ENCODE results near the gene SMIM41.

DNA sequence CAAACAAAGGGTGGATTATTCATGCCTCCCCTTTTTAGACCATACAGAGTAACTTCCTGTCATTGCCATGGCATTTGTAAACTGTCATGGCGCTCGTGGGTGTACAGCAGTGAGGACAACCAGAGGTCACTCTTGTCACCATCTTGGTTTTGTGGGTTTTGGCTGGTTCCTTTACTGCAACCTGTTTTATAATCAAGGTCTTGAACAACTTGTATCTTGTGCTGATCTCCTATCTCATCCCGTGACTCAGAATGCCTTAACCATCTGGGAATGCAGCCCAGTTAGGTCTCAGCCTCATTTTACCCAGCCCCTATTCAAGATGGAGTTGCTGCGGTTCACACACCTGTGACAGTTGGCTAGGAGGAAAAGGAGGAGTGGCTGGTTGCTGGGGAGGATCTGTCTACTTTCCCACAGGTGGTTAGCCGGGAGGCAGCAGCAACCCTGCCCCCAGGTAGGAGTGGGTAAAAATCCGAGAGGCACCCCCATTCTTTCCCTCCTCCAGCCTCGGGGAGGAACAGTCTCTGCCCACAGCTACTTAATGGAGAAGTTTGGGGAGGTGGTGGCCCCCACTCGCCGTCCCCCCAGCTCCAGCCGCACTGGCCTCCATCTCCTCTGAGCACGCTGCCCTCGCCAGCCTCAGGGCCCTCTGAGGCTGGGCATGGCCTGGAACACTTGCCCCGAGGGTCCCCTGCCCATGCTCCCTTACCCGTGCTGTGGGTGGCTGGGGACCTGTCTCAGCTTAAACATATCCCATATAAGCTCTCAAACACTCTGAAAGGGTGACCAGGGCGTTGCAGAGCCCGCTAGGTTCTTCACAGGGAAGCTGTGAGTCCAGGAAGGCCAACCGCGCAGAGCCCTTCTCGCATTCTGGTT lies 41.7 kb downstream of the SMIM41 start:
- TF ChIP-seq, protein P1, sequence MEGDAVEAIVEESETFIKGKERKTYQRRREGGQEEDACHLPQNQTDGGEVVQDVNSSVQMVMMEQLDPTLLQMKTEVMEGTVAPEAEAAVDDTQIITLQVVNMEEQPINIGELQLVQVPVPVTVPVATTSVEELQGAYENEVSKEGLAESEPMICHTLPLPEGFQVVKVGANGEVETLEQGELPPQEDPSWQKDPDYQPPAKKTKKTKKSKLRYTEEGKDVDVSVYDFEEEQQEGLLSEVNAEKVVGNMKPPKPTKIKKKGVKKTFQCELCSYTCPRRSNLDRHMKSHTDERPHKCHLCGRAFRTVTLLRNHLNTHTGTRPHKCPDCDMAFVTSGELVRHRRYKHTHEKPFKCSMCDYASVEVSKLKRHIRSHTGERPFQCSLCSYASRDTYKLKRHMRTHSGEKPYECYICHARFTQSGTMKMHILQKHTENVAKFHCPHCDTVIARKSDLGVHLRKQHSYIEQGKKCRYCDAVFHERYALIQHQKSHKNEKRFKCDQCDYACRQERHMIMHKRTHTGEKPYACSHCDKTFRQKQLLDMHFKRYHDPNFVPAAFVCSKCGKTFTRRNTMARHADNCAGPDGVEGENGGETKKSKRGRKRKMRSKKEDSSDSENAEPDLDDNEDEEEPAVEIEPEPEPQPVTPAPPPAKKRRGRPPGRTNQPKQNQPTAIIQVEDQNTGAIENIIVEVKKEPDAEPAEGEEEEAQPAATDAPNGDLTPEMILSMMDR (IDR thresholded peaks at IDR 0.05) = no peak
- no peak for TF ChIP-seq POLR2A (IDR thresholded peaks at IDR 0.05)
